CD4-positive, alpha-beta T cell treated with Interleukin-4 for 4 hours (primary cell): ENCODE measurements around the gene ASL.
"Not testable (repeated sequence)": the region's sequence is repeated elsewhere in the genome, so short reads cannot be mapped to it uniquely, and the experiment has no call there.

ENCODE experiments used
- DNase-seq: peaks from one replicate; pipeline ENCODE4 v3.0.0-alpha.2; 2020

ASL gene

GRCh38 chr7:66076462-66077329 lies 1.1 kb downstream of the ASL start:
- DNase-seq: no peak

DNA sequence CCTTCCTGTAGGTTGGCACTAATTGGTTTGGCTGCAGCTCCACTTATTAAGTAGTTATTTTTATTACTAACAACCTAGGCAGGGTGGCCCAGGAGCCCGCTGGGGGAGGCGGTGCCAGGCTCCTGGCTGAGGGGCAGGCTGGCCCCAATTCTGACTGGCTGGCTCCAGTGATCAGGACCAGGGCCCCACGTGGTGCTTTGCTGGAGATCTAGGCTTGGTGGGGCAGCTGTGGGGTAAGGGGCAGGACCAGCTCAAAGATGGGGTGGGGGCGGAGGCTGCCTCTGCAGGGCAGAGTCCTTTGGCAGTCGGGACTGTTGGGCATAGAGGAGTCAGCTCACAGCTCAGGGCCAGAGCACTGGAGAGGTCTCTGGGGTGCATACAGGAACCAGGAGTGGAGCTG lies 2.4 kb downstream of the ASL start:
- no peak for DNase-seq

DNA sequence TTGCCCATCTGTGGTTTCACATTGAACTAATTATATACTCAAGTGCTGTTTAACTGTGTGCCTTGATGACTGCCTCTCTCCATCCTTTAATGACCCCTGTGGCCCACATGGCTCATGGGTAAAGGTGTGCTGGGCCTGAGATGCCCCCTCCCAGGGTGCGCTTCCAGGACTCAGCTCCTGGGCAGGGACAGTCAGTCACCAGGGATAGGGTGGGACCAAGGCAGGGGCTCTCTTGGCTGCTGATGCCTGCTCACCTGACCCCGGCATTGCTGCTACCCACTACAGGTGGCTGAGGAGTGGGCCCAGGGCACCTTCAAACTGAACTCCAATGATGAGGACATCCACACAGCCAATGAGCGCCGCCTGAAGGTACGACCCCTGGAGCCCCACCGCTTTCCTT lies 6.5 kb downstream of the ASL start:
- no peak for DNase-seq

DNA sequence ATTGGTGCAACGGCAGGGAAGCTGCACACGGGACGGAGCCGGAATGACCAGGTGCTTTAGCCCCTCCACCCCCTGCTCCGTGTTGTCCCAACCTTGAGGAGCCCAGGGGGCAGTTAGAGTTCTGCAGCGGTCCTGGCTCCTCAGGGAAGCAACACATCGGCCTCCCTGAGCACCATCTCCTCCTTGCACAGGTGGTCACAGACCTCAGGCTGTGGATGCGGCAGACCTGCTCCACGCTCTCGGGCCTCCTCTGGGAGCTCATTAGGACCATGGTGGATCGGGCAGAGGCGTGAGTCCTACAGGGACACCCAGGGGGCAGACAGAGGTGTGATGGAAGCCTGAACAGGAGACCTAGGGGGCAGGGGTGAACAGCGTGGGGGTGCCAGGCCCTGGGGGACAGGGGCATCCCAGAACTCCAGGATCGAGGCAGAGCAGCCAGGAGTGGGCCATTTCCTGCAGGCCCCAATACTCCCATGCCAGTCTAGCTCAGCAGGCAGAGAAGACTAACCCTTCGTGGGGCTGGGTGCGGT lies 7.3 kb downstream of the ASL start:
- no peak for DNase-seq

DNA sequence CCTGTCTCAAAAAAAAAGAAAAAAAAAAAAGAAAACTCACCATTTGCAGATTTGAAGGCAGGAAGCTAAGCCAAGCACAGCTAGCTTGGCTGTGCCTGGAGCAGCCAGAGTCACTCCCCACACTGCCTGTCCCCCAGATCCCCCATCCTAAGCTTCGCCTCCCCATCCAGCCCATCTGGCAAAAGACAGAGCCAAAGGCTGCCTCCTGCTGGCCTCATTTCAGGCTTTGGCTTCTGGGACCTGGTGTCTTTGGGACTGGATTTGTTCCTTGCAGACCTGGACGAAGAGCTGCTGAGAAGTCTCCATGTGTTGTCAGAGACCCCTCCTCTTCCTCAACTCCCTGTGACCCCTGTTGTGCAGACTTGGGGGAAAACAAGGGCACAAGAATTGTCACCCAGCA lies 8.1 kb downstream of the ASL start:
- DNase-seq: no peak

GRCh38 chr7:66088861-66089838 lies 13.5 kb downstream of the ASL start:
- no peak for DNase-seq

DNA sequence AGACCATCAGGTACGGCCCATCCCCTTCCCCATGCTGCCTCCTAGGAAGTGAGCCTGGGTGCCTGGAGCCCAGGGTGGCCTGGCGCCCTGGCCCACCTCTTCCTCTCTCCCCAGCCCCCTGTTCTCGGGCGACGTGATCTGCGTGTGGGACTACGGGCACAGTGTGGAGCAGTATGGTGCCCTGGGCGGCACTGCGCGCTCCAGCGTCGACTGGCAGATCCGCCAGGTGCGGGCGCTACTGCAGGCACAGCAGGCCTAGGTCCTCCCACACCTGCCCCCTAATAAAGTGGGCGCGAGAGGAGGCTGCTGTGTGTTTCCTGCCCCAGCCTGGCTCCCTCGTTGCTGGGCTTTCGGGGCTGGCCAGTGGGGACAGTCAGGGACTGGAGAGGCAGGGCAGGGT lies 17.0 kb downstream of the ASL start:
- no peak for DNase-seq

DNA sequence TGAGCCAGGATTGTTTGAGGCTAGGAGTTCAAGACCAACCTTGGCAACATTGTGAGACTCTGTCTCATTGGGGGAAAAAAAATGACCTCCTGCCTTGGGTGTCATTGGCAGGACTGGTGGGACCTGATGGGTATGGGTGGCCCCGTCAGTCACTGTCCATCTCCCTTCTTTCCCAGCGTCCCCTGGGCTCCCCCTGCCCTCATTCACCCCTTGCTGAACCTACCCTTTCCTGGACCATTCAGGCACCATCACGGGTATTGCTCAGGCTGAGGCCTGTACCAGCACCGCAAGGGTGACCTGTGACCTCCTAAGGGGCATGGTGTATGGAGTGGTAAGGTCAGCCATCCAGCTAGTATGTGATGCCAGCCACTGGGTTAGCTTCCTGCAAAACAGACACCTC lies 19.4 kb downstream of the ASL start:
- no peak for DNase-seq

DNA sequence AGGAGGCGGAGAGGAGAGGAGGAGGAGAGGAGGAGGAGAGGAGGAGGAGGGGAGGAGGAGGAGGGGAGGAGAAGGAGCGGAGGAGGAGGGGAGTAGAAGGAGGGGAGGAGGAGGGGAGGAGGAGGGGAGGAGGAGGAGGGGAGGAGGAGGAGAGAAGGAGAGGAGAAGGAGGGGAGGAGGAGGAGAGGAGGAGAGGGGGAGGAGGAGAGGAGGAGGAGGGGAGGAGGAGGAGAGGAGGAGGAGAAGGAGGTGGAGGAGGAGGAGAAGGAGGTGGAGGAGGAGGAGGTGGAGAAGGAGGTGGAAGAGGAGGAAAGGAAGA lies 23.6 kb downstream of the ASL start:
- DNase-seq: no peak

- DNase-seq: peak; percentile 30
Observed at GRCh38 chr7:66099551-66100407, 24.2 kb downstream of the ASL start.

DNA sequence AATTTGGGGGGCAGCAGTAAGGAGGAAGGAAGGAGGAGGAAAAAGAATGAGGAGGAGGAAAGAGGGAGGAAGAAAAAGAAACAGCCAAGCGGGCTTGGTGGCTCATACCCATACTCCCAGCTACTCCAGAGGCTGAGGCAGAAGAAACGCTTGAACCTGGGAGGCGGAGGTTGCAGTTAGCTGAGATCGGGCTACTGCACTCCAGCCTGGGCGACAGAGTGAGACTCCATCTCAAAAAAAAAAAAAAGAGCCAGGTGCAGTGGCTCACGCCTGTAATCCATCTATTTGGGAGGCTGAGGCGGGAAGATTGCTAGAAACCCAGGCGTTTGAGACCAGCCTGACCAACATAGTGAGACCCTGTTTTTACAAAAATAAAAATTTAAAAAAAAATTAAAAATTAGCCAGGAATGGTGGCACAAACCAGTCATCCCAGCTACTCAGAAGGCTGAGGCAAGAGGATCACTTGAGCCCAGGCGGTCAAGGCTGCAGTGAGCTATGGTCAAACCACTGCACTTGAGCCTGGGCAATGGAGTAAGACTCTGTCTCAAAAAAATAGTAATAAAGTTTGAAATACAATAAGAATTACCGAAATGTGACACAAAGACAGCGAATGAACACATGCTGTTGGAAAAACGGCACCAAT lies 24.9 kb downstream of the ASL start:
- no peak for DNase-seq

DNA sequence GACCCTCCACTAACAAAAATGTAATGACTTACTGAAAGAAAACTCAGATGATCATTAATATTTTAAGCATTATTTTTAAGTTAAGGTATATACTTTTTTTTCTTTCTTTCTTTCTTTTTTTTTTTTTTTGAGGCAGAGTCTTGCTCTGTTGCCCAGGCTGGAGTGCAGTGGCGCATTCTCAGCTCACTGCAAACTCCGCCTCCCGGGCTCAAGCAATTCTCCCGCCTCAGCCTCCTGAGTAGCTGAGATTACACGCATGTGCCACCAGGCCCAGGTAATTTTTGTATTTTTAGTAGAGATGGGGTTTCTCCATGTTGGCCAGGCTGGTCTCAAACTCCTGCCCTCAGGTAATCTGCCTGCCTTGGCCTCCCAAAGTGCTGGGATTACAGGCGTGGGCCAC lies 26.5 kb downstream of the ASL start:
- DNase-seq: not testable (repeated sequence)

DNA sequence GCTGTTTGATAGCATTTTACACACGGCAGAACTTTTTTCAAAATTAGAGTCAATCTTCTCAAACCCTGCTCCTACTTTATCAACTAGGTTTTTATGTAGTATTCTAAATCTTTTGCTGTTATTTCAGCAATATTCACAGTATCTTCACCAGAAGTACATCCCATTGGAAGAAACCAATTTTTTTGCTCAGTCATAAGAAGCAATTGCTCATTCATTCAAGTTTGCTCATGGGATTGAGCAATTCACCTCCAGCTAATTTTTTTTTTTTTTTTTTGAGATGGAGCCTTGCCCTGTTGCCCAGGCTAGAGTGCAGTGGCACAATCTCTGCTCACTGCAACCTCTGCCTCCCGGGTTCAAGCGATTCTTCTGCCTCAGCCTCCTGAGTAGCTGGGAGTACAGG lies 28.4 kb downstream of the ASL start:
- not testable (repeated sequence) for DNase-seq

GRCh38 chr7:66105263-66105748 lies 29.7 kb downstream of the ASL start:
- no peak for DNase-seq

- not testable (repeated sequence) for DNase-seq
Observed at GRCh38 chr7:66108410-66108809, 32.8 kb downstream of the ASL start.

GRCh38 chr7:66110856-66111255 lies 35.2 kb downstream of the ASL start:
- DNase-seq: no peak

- DNase-seq: peak; percentile 81
Observed at GRCh38 chr7:66114743-66115649, 39.4 kb downstream of the ASL start, which contains the start of gene CRCP. CRCP (plus strand) TSS chr7:66114847; CDS start chr7:66114963, 116 bp downstream.

DNA sequence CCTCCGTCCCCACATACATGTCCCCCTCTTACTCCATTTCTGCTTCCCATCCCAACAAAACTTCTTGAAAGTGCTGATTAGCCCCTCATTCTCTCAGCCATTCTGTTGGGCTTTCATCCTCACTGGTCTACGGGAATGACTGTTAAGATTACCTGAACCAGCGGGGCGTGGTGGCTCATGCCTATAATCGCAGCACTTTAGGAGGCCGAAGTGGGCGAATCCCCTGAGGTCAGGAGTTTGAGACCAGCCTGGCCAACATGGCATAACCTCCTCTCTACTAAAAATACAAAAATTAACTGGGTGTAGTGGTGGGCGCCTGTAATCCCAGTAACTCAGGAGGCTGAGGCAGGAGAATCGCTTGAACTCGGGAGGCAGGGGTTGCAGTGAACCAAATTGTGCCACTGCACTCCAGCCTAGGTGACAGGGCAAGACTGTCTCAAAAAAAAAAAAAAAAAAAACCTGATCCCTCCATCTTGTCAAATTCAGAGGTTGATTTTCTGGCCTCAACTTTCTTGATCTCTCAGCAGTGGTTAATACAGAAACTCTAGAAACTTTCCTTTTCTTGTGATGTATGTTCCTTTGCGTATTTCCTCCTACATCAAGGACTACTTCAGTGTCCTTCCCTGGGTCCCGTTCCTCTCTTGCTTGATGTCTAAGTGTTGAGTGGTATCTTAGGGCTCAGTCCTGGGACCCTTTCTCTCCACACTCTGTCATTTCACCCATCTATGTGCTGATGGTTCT lies 41.2 kb downstream of the ASL start:
- DNase-seq: not testable (repeated sequence)

DNA sequence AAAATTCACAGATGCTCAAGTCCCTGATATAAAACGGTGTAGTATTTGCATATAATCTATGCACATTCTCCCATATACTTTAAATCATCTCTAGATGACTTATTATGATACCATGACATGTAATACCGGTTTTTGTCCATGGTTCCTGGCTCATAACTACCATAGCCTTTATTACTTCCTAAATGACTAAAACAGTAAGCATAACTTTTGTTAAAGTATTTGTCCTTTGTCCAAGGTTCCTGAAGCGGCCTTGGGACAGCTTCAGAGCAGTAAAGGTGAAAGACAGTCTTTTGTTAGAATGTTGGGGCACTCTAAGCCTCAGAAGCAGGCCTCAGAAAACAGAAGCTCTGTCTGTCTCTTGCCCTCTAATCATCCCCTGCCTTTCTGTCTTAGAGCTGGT lies 43.0 kb downstream of the ASL start:
- no peak for DNase-seq

GRCh38 chr7:66119245-66119850 lies 43.7 kb downstream of the ASL start:
- DNase-seq: no peak
